Measurements from ENCODE around the gene APBA1. TPM values are rescaled to one million over a fixed set of nuclear protein-coding genes. Genes with fewer than 3 reads are reported as not detected.

APBA1 gene
- polyA plus RNA-seq, 1 experiment: 4.6 TPM

DNA sequence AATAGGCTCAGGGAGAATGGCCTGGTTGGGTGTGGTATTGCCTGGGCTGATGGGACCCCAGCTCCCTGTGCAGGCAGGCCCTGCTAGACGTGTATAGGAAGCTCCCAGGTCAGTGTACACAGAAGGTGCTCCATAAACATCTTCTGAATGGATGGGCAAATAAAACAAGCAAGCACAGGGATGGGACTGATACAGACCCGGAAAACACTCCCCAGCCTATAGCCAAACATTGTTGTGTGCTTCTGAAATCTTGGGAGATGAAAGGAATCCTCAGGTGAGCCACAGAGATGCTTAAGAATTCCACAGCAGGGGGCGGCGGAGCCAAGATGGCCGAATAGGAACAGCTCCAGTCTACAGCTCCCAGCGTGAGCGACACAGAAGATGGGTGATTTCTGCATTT is 195.4 kb downstream of the APBA1 start:
- no peak for DNase-seq (ENCODE audit: low read depth)
- TF ChIP-seq, protein P1, sequence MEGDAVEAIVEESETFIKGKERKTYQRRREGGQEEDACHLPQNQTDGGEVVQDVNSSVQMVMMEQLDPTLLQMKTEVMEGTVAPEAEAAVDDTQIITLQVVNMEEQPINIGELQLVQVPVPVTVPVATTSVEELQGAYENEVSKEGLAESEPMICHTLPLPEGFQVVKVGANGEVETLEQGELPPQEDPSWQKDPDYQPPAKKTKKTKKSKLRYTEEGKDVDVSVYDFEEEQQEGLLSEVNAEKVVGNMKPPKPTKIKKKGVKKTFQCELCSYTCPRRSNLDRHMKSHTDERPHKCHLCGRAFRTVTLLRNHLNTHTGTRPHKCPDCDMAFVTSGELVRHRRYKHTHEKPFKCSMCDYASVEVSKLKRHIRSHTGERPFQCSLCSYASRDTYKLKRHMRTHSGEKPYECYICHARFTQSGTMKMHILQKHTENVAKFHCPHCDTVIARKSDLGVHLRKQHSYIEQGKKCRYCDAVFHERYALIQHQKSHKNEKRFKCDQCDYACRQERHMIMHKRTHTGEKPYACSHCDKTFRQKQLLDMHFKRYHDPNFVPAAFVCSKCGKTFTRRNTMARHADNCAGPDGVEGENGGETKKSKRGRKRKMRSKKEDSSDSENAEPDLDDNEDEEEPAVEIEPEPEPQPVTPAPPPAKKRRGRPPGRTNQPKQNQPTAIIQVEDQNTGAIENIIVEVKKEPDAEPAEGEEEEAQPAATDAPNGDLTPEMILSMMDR (IDR thresholded peaks at IDR 0.05; ENCODE audit: insufficient read depth, low read depth, low read length): no peak
- ChIA-PET POLR2A (no interaction called here), CTCF (no interaction called here)
- no peak overlapping the region for H3K4me3 ChIP-seq (ENCODE audit: low read depth, low read length)
- no peaks in the 10 kb centered on the region for H3K27me3 ChIP-seq (ENCODE audit: control insufficient read depth, insufficient read depth, low read length)
- no peaks in the 10 kb centered on the region for H3K36me3 ChIP-seq (ENCODE audit: control insufficient read depth, insufficient read depth, low read length)

DNA sequence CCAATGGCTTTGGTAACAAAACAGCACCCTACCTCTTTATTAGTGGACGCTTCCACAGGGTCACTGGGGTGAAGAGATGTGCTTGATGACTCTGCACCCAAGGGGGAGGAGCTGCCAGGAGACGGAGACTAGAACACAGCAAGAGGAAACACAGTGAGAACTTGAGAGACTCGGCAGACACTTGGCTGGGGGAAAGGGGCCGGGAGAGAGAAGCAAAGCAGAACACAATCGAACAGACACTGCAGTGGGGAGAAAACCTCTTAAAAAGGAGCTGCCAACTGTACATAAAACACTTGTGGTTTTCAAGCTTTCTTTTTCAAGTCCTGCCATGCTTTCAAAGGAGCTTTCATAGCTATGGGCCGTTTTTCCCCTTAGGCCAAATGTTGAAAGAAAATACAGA is 196.2 kb downstream of the APBA1 start:
- TF ChIP-seq, protein P1 (IDR thresholded peaks at IDR 0.05; ENCODE audit: insufficient read depth, low read depth, low read length): no peak
- no peaks in the 10 kb centered on the region for H3K27me3 ChIP-seq (ENCODE audit: control insufficient read depth, insufficient read depth, low read length)
- DNase-seq (ENCODE audit: low read depth): no peak
- H3K4me3 ChIP-seq (ENCODE audit: low read depth, low read length): no peak overlapping the region
- POLR2A ChIA-PET: no interaction called here
- H3K36me3 ChIP-seq (ENCODE audit: control insufficient read depth, insufficient read depth, low read length): no peaks in the 10 kb centered on the region
- CTCF ChIA-PET: no interaction called here

DNA sequence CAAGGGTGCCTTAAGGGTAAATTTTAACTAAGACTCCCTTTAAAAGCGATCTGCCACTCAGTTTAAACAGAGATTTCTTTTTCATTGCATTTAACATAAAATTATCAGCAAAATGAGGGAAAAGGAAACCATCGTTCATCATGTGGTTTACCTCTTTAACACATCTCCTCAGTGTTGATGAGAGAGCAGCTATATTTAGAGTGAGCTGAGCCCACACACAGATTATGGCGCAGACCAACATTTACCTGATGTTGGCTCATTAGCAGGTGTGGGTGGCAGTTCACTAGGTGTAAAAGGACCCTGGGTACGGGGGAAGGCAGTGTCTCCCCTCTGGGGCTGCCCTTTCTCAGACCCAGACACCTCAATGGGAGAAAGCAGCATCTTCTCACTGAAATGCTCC is 197.3 kb downstream of the APBA1 start:
- DNase-seq (ENCODE audit: low read depth): no peak
- CTCF ChIA-PET: no interaction called here
- no peak overlapping the region for H3K4me3 ChIP-seq (ENCODE audit: low read depth, low read length)
- POLR2A ChIA-PET: no interaction called here
- H3K36me3 ChIP-seq (ENCODE audit: control insufficient read depth, insufficient read depth, low read length): no peaks in the 10 kb centered on the region
- TF ChIP-seq, protein P1 (IDR thresholded peaks at IDR 0.05; ENCODE audit: insufficient read depth, low read depth, low read length): no peak
- no peaks in the 10 kb centered on the region for H3K27me3 ChIP-seq (ENCODE audit: control insufficient read depth, insufficient read depth, low read length)

DNA sequence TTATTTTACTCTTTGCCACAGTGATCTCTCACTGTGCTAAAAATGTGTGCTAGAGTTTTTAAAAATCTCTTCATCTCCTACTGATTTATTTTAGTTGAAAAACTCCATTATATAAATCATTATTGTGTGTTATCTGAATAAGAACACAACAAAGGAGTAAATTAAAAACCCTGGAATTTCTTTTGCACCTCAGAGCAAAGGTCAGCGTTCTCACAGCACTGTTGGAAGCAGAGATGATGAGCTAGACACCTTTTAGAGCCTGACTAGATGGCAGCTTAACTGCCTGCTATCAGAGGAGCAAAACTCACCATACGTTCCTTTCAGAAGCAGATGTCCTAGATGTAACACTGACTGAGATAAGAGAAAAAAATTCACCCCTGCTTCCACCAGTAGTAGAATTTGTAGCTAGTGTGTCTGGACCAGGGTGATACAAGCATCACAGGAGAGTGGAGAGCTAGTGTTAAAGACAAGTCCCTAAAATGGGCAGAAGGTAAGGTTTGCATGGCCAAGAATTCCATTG is 200.0 kb downstream of the APBA1 start:
- TF ChIP-seq, protein P1 (IDR thresholded peaks at IDR 0.05; ENCODE audit: insufficient read depth, low read depth, low read length): no peak
- ChIA-PET CTCF (no interaction called here), POLR2A (no interaction called here)
- no peaks in the 10 kb centered on the region for H3K27me3 ChIP-seq (ENCODE audit: control insufficient read depth, insufficient read depth, low read length)
- DNase-seq (ENCODE audit: low read depth): no peak
- H3K4me3 ChIP-seq (ENCODE audit: low read depth, low read length): no peak overlapping the region
- H3K36me3 ChIP-seq (ENCODE audit: control insufficient read depth, insufficient read depth, low read length): no peaks in the 10 kb centered on the region

DNA sequence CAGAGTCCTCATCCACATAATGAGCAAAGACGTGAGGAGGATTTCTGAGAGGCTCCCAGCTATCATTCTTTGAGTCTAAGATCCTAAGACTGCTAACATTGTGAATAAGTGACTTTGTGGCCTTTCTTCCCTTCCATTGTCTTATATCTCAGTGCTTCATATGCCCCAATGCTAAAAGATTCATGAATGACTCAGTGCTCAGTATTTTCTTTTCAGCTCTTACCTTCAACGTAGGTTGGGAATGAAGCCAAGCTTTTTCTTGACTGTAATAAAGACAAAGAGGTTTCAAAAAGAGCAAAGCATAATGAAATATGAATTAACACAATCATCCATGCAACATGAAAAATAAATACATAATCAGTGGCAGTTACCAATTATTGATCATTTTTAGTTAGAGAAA is 200.7 kb downstream of the APBA1 start:
- no peaks in the 10 kb centered on the region for H3K36me3 ChIP-seq (ENCODE audit: control insufficient read depth, insufficient read depth, low read length)
- no peak for DNase-seq (ENCODE audit: low read depth)
- no peak overlapping the region for H3K4me3 ChIP-seq (ENCODE audit: low read depth, low read length)
- H3K27me3 ChIP-seq (ENCODE audit: control insufficient read depth, insufficient read depth, low read length): no peaks in the 10 kb centered on the region
- TF ChIP-seq, protein P1 (IDR thresholded peaks at IDR 0.05; ENCODE audit: insufficient read depth, low read depth, low read length): no peak
- POLR2A ChIA-PET: no interaction called here
- CTCF ChIA-PET: no interaction called here

Data from BJ (cell line).